ENCODE measurements around the gene FOXD3. TPM values are rescaled to one million over a fixed set of nuclear protein-coding genes. Genes with fewer than 3 reads are reported as not detected.

FOXD3 gene
- total RNA-seq, 2 donors from 2014 or later, result 0.35 to 1.0 TPM

DNA sequence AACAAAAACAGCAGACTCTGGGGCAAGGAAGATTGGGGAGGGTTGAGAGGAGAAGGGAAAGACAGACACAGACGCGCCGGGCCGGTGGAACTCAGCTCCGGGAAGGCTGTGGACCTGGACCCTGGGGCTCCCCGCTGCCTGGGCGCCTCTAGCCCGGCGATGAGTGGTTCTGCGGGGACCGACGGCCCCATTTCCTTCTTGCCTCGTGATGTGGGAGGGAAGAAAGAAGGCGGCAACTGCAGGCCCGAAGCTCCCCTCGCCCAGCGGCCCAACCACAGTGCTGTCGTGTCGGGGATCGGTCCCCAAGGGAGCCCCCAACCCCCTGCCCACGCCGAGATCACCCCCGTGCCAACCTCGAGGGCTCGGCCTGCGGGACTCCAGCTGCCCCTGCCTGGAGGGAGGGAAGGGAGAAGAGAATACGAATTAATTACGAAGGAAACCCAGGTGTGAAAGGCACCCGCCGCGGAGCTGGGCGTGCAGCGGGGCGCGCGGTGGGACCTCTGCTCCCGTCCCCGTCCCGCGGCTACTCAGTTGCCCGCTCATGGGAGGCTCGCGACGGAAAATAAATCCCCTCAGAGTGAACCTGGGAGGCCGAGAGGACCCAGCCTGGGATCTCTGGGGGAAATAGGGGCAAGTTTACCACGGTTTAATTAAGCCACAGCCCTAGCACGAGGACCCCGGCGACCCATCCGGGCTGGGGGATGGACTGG, 7.4 kb downstream of the FOXD3 start:
- Histone ChIP-seq H3K27ac (no peak overlapping the region), H3K27me3 (peaks cover 87% of the 10 kb centered on the region), H3K4me3 (no peak overlapping the region), H3K9me3 (no peaks in the 10 kb centered on the region), H3K9ac (ENCODE audit: low read depth in 2 of 2, low read length in 2 of 2) (no peak overlapping the region), H3K36me3 (no peaks in the 10 kb centered on the region), H3K4me1 (no peaks in the 10 kb centered on the region)
- DNase-seq, result no peak
- TF ChIP-seq, protein P1, sequence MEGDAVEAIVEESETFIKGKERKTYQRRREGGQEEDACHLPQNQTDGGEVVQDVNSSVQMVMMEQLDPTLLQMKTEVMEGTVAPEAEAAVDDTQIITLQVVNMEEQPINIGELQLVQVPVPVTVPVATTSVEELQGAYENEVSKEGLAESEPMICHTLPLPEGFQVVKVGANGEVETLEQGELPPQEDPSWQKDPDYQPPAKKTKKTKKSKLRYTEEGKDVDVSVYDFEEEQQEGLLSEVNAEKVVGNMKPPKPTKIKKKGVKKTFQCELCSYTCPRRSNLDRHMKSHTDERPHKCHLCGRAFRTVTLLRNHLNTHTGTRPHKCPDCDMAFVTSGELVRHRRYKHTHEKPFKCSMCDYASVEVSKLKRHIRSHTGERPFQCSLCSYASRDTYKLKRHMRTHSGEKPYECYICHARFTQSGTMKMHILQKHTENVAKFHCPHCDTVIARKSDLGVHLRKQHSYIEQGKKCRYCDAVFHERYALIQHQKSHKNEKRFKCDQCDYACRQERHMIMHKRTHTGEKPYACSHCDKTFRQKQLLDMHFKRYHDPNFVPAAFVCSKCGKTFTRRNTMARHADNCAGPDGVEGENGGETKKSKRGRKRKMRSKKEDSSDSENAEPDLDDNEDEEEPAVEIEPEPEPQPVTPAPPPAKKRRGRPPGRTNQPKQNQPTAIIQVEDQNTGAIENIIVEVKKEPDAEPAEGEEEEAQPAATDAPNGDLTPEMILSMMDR (IDR thresholded peaks at IDR 0.05), result no peak
- intact Hi-C loops (cut with DNase I), result no loop called here

DNA sequence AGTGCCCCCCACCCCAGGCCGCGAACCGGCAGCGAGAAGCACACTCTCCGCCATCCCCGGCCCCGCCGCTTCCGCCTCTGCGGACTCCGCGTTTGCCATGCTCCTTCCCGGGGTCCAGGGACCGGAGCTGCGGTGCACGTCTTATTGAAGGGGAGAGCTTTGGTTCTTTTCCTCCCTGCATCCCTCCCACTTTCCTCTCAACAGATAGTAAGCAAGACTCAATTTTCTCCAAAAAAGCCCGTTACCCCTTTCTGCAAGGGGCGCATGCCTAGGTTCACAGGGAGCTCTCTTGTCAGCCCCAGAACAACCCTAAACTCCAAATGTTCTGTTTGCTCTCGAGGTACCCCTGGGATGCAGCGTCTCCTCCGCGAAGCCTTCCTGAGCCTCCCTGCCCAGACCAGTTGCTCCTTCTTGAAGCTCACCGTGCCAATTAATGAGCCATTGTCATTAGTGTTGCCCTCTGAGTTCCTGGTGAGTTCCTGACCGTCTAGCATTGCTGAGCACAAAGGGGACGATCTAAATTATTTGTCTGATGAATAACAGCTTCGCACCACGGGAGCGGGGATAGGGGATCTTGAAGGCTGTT, 8.1 kb downstream of the FOXD3 start:
- Histone ChIP-seq H3K36me3 (no peaks in the 10 kb centered on the region), H3K27me3 (peaks cover 82% of the 10 kb centered on the region), H3K4me1 (no peaks in the 10 kb centered on the region), H3K9me3 (no peaks in the 10 kb centered on the region), H3K4me3 (no peak overlapping the region), H3K27ac (no peak overlapping the region), H3K9ac (ENCODE audit: low read depth in 2 of 2, low read length in 2 of 2) (no peak overlapping the region)
- DNase-seq, result no peak
- intact Hi-C loops (cut with DNase I), result no loop called here
- TF ChIP-seq, protein P1 (IDR thresholded peaks at IDR 0.05), result no peak

DNA sequence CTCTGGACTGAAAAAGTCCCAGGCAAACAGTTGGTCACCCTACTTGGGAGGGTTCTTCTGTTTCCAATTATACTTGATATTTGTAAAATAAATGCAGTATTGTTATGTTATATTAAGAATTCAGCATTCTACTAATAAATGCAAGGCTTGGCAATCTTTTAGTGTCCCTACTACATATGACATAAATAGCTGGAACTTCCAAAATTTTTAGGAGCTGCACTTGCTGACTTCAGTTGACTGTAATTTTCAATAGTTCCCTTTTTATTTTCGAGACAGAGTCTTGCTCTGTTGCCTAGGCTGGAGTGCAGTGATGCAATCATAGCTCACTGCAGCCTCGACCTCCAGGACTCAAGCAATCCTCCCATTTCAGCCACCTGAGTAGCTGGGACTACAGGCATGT, 20.0 kb downstream of the FOXD3 start:
- Histone ChIP-seq H3K9ac (ENCODE audit: low read depth in 2 of 2, low read length in 2 of 2) (no peak overlapping the region), H3K4me1 (no peaks in the 10 kb centered on the region), H3K4me3 (no peak overlapping the region), H3K27ac (no peak overlapping the region), H3K27me3 (no peaks in the 10 kb centered on the region), H3K36me3 (no peaks in the 10 kb centered on the region), H3K9me3 (no peaks in the 10 kb centered on the region)
- intact Hi-C loops (cut with DNase I), result no loop called here
- TF ChIP-seq, protein P1 (IDR thresholded peaks at IDR 0.05), result no peak
- no peak for DNase-seq

DNA sequence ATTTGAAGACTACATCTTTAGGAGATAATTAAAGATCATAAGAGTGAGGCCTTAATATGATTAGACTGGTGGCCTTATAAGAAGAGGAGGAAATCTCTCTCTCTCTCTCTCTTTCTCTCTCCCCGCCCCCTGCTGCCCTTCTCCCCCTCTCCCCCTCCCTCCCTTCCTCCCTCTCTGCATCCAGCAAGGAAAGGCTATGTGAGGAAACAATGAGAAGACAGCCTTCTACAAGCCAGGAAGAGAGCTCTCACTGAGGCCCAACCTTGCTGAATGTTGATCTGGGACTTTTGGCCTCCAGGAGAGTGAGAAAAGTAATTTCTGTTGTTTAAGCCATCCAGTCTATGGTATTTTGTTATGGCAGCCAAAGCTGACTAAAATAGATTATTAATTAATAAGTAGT, 21.6 kb downstream of the FOXD3 start:
- no peak overlapping the region for H3K9ac ChIP-seq (ENCODE audit: low read depth in 2 of 2, low read length in 2 of 2)
- intact Hi-C loops (cut with DNase I), result no loop called here

DNA sequence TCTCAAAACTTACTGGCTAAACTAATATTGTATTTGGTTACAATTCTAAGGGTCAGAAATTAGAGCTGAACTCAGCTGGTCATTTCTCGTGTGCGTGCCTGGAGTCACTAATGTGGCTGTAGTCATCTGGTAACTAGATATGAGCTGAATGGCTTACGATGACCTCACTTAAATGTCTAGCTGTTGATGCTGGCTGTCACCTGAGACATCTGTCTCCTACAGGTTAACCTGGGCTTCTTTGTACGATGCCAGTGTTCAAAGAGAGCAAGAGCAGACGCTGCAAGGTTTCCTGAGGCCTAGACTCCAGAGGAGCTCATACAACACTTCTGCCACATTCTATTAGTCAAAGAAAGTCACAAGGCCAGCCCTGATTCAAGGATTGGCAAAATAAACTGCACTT, 28.0 kb downstream of the FOXD3 start:
- DNase-seq, result no peak
- Histone ChIP-seq H3K4me1 (no peaks in the 10 kb centered on the region), H3K9me3 (no peaks in the 10 kb centered on the region), H3K9ac (ENCODE audit: low read depth in 2 of 2, low read length in 2 of 2) (no peak overlapping the region), H3K4me3 (no peak overlapping the region), H3K36me3 (no peaks in the 10 kb centered on the region), H3K27me3 (no peaks in the 10 kb centered on the region), H3K27ac (no peak overlapping the region)
- TF ChIP-seq, protein P1 (IDR thresholded peaks at IDR 0.05), result no peak
- intact Hi-C loops (cut with DNase I), result loop anchor here (10.0 kb wide), 1 partner anchor 856 kb away; no protein-coding TSS in a partner anchor

More for the DNA sequence above, 21.6 kb downstream of the FOXD3 start:
- Histone ChIP-seq H3K4me3 (no peak overlapping the region), H3K4me1 (no peaks in the 10 kb centered on the region), H3K9me3 (no peaks in the 10 kb centered on the region), H3K27ac (no peak overlapping the region), H3K27me3 (no peaks in the 10 kb centered on the region), H3K36me3 (no peaks in the 10 kb centered on the region)
- DNase-seq, result no peak
- TF ChIP-seq, protein P1 (IDR thresholded peaks at IDR 0.05), result no peak
